Measurements from ENCODE around the gene KLHL41.
A peak's percentile ranks its signal among the peaks of the same experiment; 100 is the strongest.

The KLHL41 gene
- 0 to 0.20 (median 0) reads per million in 9 experiments for total RNA-seq

GRCh38 chr2:169509298-169509885 is at the start of gene KLHL41:
Gene KLHL41, plus strand, starts transcription at chr2:169509702. Its CDS starts 77 bp downstream, at chr2:169509779.
- no peaks in the 10 kb centered on the region for H3K36me3 Mint-ChIP-seq (ENCODE audit: insufficient read depth)
- H3K27me3 Mint-ChIP-seq = no peaks in the 10 kb centered on the region
- ATAC-seq (replicated peaks) = no peak
- H3K4me1 Mint-ChIP-seq (ENCODE audit: low read depth in 2 of 2) = no peaks in the 10 kb centered on the region
- H3K27ac Mint-ChIP-seq = no peak within 1 kb of the TSS
- no peaks in the 10 kb centered on the region for H3K9me3 Mint-ChIP-seq
- no peak for DNase-seq
- no peak within 1 kb of the TSS for H3K4me3 Mint-ChIP-seq

- H3K4me3 Mint-ChIP-seq = no peak overlapping the region
- DNase-seq = no peak
Measured at GRCh38 chr2:169461143-169461542, 48.4 kb upstream of the KLHL41 start.

DNA sequence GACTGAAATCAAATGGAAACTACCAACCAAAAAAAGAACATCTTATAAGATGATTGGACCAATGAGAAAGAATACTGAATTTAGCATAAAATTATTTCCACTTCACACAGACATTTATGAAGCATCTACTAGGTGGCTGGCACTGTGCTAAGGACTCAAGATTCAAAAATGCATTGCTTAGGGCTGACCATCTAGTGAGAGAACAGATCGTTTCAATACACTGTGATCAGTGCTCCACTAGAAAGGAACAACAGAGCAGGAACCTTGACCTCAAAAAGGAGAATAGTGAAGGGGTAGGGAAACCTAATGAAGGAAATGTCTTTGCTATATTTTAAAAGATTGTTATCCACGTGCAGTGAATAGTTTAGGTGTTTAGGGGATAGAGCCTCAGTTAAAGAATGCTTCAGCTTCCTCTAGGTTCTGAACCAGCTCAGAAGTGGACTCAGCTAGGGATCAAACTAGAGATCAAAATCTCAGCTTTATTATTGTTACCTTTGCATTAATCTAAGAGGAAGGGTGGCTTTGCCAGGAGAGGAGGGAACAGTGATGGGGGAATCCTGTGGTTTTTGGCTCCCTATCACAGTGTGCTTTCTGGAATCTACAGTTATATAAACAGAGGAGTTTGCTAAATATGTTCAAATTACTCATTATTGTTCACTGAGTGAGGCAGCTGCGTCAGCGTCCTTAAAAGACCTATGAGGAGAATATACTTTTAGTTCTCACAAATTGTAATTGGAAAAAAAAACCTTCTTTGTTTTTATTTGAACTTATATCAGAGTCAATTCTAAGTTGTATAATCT is 46.4 kb upstream of the KLHL41 start:
- Mint-ChIP-seq H3K4me1 (ENCODE audit: low read depth in 2 of 2) (peaks cover 0 to 6% of the 10 kb centered on the region in 2 donors), H3K9me3 (no peaks in the 10 kb centered on the region), H3K27me3 (no peaks in the 10 kb centered on the region), H3K4me3 (no peak overlapping the region), H3K27ac (no peak overlapping the region), H3K36me3 (ENCODE audit: insufficient read depth) (no peaks in the 10 kb centered on the region)
- ATAC-seq (replicated peaks) (no peak), DNase-seq (no peak)

More at GRCh38 chr2:169461143-169461542, 48.4 kb upstream of the KLHL41 start:
- Mint-ChIP-seq H3K27ac (no peak overlapping the region), H3K36me3 (ENCODE audit: insufficient read depth) (no peaks in the 10 kb centered on the region), H3K27me3 (no peaks in the 10 kb centered on the region), H3K9me3 (no peaks in the 10 kb centered on the region), H3K4me1 (ENCODE audit: low read depth in 2 of 2) (peaks cover 0 to 6% of the 10 kb centered on the region in 2 donors)
- no peak for ATAC-seq (replicated peaks)

DNA sequence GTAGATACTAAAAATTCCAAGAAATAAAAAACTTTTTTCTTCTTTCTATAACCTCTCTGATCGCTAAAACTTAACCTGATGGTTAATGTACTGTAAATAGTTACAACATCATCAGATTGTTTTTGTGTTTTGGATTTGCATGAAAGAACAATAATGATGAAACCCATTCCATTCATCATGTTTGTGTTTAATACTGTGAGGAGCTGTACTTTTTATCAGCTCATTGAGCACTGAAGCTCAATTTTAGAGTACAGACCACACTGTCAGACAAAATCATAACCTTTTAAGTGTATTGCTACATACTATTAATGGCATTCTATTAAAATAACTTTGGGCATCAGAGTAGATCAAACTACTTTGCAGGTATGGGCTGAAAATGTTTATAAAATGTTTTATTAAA is 45.0 kb upstream of the KLHL41 start:
- H3K4me3 Mint-ChIP-seq = no peak overlapping the region
- DNase-seq (no peak), ATAC-seq (replicated peaks) (peak; percentile 24)
- H3K27me3 Mint-ChIP-seq = no peaks in the 10 kb centered on the region
- no peaks in the 10 kb centered on the region for H3K9me3 Mint-ChIP-seq
- H3K27ac Mint-ChIP-seq = no peak overlapping the region
- no peaks in the 10 kb centered on the region for H3K36me3 Mint-ChIP-seq (ENCODE audit: insufficient read depth)
- H3K4me1 Mint-ChIP-seq (ENCODE audit: low read depth in 2 of 2) = peaks cover 0 to 6% of the 10 kb centered on the region in 2 donors

DNA sequence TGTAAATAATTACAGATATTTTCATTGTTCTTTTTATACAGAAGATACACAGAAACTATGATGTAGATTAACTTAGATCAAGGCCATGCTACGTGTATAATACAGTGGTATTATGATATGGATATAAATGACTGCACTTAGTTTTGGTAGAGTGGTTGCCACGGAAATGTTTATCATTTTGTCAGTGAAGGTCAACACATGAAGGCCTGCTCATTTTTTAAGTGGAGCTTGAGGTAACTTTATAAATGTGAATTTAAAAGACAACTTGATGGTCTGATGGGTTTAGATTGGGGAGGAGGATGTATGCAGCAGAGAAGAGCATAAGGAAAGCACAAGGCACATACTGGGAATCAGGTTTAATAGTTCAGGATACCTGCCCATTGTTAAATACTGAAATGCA is 44.6 kb upstream of the KLHL41 start:
- Mint-ChIP-seq H3K9me3 (no peaks in the 10 kb centered on the region), H3K27ac (no peak overlapping the region), H3K27me3 (no peaks in the 10 kb centered on the region), H3K4me1 (ENCODE audit: low read depth in 2 of 2) (peaks cover 0 to 6% of the 10 kb centered on the region in 2 donors), H3K4me3 (no peak overlapping the region), H3K36me3 (ENCODE audit: insufficient read depth) (no peaks in the 10 kb centered on the region)
- DNase-seq (no peak), ATAC-seq (replicated peaks) (no peak)

DNA sequence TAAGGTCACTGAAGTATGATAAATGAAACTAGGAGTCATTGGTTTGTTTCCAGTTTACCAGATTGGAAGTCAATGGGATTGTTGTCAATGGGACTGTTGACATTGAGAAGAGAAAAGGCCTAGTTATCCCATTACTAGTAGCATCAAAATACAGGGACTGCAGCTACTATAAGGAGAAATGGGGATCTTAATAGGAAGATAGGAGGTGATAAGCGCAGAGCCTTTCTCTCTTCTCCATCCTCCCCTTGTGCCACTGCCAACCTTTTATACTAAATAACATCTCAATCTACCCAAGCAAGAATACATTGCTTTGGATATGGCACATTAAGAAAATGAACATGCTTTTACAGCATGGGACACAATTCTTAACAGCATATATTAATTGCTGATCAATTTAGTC is 40.7 kb upstream of the KLHL41 start:
- H3K27me3 Mint-ChIP-seq = no peaks in the 10 kb centered on the region
- no peak overlapping the region for H3K27ac Mint-ChIP-seq
- H3K4me1 Mint-ChIP-seq (ENCODE audit: low read depth in 2 of 2) = peaks cover 0 to 3% of the 10 kb centered on the region in 2 donors
- ATAC-seq (replicated peaks) (no peak), DNase-seq (no peak)
- H3K9me3 Mint-ChIP-seq = no peaks in the 10 kb centered on the region
- no peak overlapping the region for H3K4me3 Mint-ChIP-seq
- no peaks in the 10 kb centered on the region for H3K36me3 Mint-ChIP-seq (ENCODE audit: insufficient read depth)

DNA sequence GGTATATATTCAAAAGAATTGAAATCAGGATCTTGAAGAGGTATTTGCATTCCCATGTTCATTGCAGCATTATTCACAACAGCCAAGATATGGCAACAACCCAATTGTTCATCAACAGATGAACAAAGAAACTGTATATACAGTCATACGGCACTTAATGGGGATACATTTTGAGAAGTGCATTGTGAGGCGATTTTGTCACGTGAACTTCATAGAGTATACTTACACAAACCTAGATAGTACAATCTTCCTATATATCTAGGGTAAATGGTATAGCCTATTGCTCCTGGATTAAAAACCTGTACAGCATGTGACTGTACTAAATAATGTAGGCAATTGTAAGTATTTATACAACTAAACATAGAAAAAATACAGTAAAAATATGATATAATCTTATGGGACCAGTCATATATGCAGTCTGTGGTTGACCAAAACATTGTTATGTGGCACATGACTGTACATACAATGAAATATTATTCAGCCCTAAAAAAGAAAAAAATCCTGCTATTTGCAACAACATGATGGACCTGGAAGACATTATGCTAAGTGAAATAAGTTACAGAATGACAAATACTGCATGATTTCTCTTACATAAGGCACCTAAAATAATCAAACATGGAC is 39.4 kb upstream of the KLHL41 start:
- Mint-ChIP-seq H3K27ac (no peak overlapping the region), H3K4me1 (ENCODE audit: low read depth in 2 of 2) (no peaks in the 10 kb centered on the region), H3K9me3 (no peaks in the 10 kb centered on the region), H3K36me3 (ENCODE audit: insufficient read depth) (no peaks in the 10 kb centered on the region), H3K4me3 (no peak overlapping the region), H3K27me3 (no peaks in the 10 kb centered on the region)
- DNase-seq (no peak), ATAC-seq (replicated peaks) (no peak)

- Mint-ChIP-seq H3K4me1 (ENCODE audit: low read depth in 2 of 2) (no peaks in the 10 kb centered on the region), H3K9me3 (no peaks in the 10 kb centered on the region), H3K4me3 (no peak overlapping the region), H3K27me3 (no peaks in the 10 kb centered on the region), H3K27ac (no peak overlapping the region), H3K36me3 (ENCODE audit: insufficient read depth) (no peaks in the 10 kb centered on the region)
- no peak for DNase-seq
- no peak for ATAC-seq (replicated peaks)
Measured at GRCh38 chr2:169472249-169472648, 37.3 kb upstream of the KLHL41 start.

DNA sequence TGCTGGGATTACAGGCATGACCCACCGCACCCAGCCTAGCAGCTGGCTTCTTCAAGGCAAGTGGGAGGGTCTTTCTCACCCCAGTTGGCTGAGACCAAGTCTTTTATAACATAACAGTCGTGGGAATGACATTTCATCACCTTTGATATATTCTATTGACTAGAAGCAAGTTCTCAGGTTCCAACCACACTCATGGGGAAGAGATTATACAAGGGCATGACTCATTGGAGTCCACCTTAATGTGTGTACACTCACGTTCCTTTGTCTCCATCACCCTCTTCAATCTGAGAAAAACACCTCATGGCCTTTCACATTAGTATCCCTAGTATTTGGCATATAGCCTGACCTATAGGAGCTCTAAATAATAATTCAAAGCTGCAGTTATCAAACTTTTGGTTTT is 33.0 kb upstream of the KLHL41 start:
- H3K27ac Mint-ChIP-seq = no peak overlapping the region
- peaks cover 7 to 16% of the 10 kb centered on the region in 2 donors for H3K4me1 Mint-ChIP-seq (ENCODE audit: low read depth in 2 of 2)
- DNase-seq = no peak
- peaks cover 6% of the 10 kb centered on the region for H3K36me3 Mint-ChIP-seq (ENCODE audit: insufficient read depth)
- ATAC-seq (replicated peaks) = no peak
- no peak overlapping the region for H3K4me3 Mint-ChIP-seq
- no peaks in the 10 kb centered on the region for H3K27me3 Mint-ChIP-seq
- no peaks in the 10 kb centered on the region for H3K9me3 Mint-ChIP-seq

DNA sequence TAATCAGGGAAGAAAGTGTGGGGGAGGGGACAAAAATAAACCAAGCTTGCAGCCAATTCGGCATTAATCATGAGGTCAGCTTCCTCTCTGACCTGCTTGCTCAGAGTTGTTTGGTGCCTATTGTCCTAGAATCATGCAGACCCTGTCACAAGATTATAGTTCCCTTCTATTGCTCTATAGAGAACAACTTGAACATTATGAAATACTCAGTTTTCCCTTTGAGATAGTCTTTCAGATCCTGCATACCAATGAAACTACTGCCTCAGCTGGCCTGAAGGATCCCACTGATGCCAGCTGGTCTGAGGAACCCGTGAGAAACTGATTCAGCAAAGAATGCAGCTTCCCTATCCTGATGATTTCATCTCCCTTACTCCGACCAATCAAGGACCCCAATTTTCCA is 31.2 kb upstream of the KLHL41 start:
- H3K4me1 Mint-ChIP-seq (ENCODE audit: low read depth in 2 of 2) = peaks cover 7 to 16% of the 10 kb centered on the region in 2 donors
- H3K27me3 Mint-ChIP-seq = no peaks in the 10 kb centered on the region
- H3K27ac Mint-ChIP-seq = peak overlapping the region; percentile 79 to 86
- ATAC-seq (replicated peaks) (no peak), DNase-seq (no peak)
- peaks cover 6% of the 10 kb centered on the region for H3K36me3 Mint-ChIP-seq (ENCODE audit: insufficient read depth)
- peak overlapping the region; percentile 87 to 90 for H3K4me3 Mint-ChIP-seq
- H3K9me3 Mint-ChIP-seq = no peaks in the 10 kb centered on the region

DNA sequence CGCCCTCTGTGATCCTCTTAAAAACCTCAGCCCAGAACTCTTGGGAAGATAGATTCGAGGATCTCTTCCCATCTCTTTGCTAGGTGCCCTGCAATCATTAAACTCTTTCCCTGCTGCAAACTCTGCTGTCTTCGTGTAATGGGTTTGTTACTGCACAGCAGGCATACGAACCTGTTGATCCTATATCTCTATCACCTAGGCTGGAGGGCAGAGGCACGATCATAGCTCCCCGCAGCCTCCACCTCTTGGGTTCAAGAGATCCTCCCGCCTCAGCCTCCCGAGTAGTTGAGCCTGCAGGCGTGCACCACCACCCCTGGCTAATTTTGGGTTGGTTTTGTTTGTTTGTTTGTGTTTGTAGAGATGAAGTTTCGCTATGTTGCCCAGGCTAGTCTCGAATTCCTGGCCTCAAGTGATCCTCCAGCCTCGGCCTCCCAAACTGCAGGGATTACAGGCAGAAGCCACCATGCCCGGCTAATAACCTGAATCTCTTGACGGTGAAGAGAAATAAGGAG is 30.7 kb upstream of the KLHL41 start:
- H3K4me3 Mint-ChIP-seq = peak overlapping the region; percentile 87 to 90
- peak overlapping the region; percentile 79 to 86 for H3K27ac Mint-ChIP-seq
- H3K36me3 Mint-ChIP-seq (ENCODE audit: insufficient read depth) = peaks cover 6% of the 10 kb centered on the region
- H3K9me3 Mint-ChIP-seq = no peaks in the 10 kb centered on the region
- DNase-seq = no peak
- no peaks in the 10 kb centered on the region for H3K27me3 Mint-ChIP-seq
- peaks cover 7 to 16% of the 10 kb centered on the region in 2 donors for H3K4me1 Mint-ChIP-seq (ENCODE audit: low read depth in 2 of 2)
- no peak for ATAC-seq (replicated peaks)

GRCh38 chr2:169479257-169480078 is 30.0 kb upstream of the KLHL41 start, which contains the start of gene BBS5:
Gene BBS5, plus strand, starts transcription at chr2:169479494. Its CDS starts 60 bp downstream, at chr2:169479554.
- Mint-ChIP-seq H3K27ac (peak within 1 kb of the TSS; percentile 79 to 86), H3K36me3 (ENCODE audit: insufficient read depth) (peaks cover 6% of the 10 kb centered on the region), H3K4me1 (ENCODE audit: low read depth in 2 of 2) (peaks cover 7 to 16% of the 10 kb centered on the region in 2 donors), H3K27me3 (no peaks in the 10 kb centered on the region), H3K9me3 (no peaks in the 10 kb centered on the region), H3K4me3 (peak within 1 kb of the TSS; percentile 87 to 90)
- peak; percentile 57 to 65 (median 59) for DNase-seq
- ATAC-seq (replicated peaks) = peak; percentile 94

DNA sequence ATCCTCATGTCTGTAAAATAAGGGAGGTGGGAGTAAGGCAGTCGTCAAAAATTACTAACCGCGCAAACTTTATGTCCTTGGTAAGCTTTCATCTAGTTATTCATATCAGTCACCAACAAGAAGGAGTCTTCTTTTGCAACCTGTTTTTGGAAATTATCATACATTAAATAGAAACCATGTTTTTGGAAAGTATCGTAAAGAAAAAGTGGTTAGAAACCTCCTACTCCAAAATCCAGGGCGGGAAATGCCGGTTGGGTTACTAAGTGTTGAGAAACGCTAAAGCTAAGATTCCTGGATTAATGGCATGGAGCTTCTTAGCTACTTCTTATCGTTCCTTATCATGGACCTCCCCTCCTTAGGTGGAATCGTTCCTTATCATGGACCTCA is 29.4 kb upstream of the KLHL41 start:
- H3K27me3 Mint-ChIP-seq = no peaks in the 10 kb centered on the region
- H3K4me3 Mint-ChIP-seq = peak overlapping the region; percentile 87 to 90
- peak overlapping the region; percentile 79 to 86 for H3K27ac Mint-ChIP-seq
- H3K9me3 Mint-ChIP-seq = no peaks in the 10 kb centered on the region
- no peak for ATAC-seq (replicated peaks)
- H3K36me3 Mint-ChIP-seq (ENCODE audit: insufficient read depth) = peaks cover 12% of the 10 kb centered on the region
- peaks cover 7 to 16% of the 10 kb centered on the region in 2 donors for H3K4me1 Mint-ChIP-seq (ENCODE audit: low read depth in 2 of 2)
- DNase-seq = no peak
